GM04504 (cell line): ENCODE data around the gene PATJ.
"Not testable (repeated sequence)": the region's sequence is repeated elsewhere in the genome, so short reads cannot be mapped to it uniquely, and the experiment has no call there.

Source experiments
- DNase-seq: peaks from one replicate; pipeline ENCODE4 v3.0.0-alpha.2; 2012; ENCODE audit warnings: low read depth

PATJ gene

GRCh38 chr1:61743716-61744580 lies 1.7 kb downstream of the PATJ start:
- no peak for DNase-seq

GRCh38 chr1:61746813-61747212 lies 4.5 kb downstream of the PATJ start:
- DNase-seq: no peak

- DNase-seq: no peak
These were observed 6.3 kb downstream of the PATJ start for GRCh38 chr1:61748566-61748965.

DNA sequence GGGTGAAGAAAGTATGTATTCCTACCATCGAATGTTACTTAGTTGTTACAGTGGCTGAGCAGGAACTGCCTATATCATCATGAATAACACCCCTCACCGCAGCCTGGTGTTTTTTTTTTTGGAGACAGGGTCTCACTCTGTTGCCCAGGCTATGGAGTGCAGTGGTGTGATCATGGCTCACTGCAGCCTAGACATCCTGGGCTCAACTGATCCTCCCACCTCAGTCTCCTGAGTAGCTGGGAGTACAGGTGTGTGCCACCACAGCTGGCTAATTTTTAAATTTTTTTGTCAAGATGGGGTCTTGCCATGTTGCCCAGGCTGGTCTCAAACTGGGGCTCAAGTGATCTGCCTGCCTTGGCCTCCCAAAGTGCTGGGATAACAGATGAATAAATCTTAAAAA lies 7.3 kb downstream of the PATJ start:
- DNase-seq: no peak

DNA sequence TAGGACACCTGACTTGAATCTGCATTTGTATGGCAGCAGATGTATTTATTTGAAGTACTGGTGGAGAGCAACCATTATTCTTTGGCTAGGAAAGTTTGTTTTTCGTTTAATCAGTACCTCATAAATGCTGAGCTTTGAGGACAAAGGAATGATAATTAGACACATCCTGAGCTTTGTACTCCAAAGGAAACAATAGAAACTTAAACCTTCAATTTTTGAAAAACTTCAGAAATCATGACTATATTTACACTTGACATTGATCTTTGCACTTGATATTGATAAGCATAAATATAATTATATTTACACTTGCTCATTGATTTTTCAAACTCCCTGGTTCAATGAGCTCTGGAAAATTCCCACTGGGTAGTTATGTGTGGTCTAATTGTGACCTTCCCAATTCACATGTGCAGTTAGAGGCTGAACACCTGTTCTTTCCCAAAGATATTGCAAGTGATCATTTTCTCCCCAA lies 10.7 kb downstream of the PATJ start:
- no peak for DNase-seq

GRCh38 chr1:61753998-61754508 lies 11.8 kb downstream of the PATJ start:
- DNase-seq: no peak

GRCh38 chr1:61754545-61754944 lies 12.3 kb downstream of the PATJ start:
- no peak for DNase-seq

GRCh38 chr1:61756773-61757172 lies 14.5 kb downstream of the PATJ start:
- no peak for DNase-seq

DNA sequence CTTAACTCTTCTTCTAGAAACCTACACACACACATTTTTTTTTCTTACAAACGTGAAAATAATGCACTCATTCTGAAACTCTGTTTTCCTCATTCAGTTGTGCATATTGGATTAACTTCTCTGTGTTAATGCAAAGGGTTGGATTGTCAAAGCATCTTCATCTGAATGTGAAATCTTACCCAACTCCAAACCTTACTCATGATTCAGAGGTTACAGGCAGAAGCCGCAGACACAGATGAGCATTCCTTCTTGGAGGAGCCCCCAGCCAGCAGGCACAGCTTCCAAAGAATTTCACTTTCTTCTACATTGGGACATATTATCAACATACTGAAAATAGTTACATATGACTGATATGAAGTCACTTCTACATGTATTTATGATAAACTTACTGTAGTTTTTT lies 15.7 kb downstream of the PATJ start:
- DNase-seq: no peak

DNA sequence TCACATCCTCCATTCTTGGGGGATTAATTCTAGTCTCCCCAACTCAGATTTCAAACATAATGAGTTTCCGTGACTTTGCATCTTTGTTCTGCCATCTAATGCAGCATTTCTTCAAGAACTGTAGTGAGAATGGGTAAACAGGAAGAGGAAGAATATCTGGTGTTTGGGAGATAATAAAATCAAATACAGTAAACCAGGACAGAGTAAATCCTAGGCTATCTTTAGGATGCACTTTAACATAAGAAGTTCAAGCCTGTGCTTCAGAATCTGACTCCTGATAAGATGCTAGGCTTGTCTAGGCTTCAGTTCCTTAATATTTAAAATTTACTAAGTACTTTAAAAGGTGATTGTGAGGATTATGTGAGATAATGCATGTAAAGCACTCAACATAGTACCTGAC lies 27.9 kb downstream of the PATJ start:
- DNase-seq: no peak

GRCh38 chr1:61776091-61776490 lies 33.8 kb downstream of the PATJ start:
- no peak for DNase-seq

DNA sequence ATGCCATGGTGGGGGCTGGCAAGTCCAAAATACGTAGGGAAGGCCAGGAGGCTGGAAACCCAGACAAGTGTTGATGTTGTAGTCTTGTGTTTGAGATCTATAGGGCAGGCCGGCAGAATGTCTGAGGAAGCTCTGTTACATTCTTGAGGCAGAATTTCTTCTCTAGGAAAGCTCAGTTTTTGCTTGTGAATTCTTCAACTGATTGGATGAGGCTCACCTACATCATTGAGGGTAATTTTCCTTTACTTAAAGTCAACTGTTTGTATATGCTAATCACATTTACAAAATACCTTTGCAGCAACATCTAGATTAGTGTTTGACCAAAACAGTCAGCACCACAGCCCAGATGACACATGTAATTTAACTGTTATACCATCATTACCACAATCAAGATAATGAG lies 37.0 kb downstream of the PATJ start:
- no peak for DNase-seq

DNA sequence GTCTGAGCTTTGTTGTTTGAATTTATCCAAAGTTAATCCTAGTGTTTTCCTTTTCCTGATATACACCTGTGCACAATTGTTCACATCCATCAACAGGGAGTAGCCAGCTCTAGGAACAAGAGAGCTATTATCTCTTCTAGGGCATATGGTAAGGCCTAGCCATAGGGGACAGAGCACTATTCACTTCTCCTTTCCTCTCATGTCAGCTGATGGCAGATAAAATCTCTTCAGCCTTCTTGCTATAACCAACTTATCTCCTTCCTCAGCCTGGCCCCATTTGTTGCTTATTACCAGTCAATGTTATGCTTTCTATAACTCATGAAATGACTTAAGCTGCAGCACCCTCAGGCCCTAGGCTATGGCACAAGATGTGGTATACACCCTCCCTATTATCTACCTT lies 38.9 kb downstream of the PATJ start:
- no peak for DNase-seq

GRCh38 chr1:61782771-61783170 lies 40.5 kb downstream of the PATJ start:
- DNase-seq: no peak

- no peak for DNase-seq
These were observed 42.4 kb downstream of the PATJ start for GRCh38 chr1:61784726-61785125.

GRCh38 chr1:61790837-61791236 lies 48.6 kb downstream of the PATJ start:
- DNase-seq: no peak

GRCh38 chr1:61797045-61797755 lies 54.9 kb downstream of the PATJ start:
- DNase-seq: no peak

DNA sequence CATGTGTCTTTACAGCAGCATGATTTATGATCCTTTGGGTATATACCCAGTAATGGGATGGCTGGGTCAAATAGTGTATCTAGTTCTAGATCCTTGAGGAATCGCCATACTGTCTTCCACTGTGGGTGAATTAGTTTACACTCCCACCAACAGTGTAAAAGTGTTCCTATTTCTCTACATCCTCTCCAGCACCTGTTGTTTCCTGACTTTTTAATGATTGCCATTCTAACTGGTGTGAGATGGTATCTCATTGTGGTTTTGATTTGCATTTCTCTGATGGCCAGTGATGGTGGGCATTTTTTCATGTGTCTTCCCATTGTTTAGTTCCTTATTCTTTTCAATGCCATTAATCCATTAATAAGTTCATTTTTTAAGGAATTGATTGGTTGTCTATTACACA lies 58.8 kb downstream of the PATJ start:
- DNase-seq: not testable (repeated sequence)

GRCh38 chr1:61807606-61808140 lies 65.4 kb downstream of the PATJ start:
- no peak for DNase-seq

GRCh38 chr1:61808321-61808720 lies 66.0 kb downstream of the PATJ start:
- DNase-seq: no peak

DNA sequence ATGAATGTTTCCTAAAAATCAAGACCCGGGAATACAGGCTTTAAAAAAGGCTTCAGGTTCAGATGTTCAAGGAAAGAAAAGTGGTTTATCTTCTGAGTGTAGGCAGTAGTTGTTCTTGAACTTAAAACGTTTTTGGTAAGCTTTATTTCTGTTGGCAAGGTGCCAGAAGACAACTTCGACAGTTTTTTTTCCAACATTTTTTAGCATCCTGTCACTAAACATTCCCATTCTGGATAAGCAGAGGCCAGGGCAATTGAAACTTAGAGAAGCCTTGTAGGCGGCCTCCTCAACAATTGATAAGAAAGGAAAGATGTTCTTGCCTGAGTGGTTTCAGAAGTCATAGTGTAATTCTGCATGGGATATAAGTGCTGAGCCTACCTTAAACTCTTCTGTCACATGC lies 66.7 kb downstream of the PATJ start:
- no peak for DNase-seq

- DNase-seq: no peak
These were observed 70.6 kb downstream of the PATJ start for GRCh38 chr1:61812916-61813315.

- no peak for DNase-seq
These were observed 73.9 kb downstream of the PATJ start for GRCh38 chr1:61816191-61816590.
